ENCODE data around the gene CAPN13.

CAPN13 gene

DNA sequence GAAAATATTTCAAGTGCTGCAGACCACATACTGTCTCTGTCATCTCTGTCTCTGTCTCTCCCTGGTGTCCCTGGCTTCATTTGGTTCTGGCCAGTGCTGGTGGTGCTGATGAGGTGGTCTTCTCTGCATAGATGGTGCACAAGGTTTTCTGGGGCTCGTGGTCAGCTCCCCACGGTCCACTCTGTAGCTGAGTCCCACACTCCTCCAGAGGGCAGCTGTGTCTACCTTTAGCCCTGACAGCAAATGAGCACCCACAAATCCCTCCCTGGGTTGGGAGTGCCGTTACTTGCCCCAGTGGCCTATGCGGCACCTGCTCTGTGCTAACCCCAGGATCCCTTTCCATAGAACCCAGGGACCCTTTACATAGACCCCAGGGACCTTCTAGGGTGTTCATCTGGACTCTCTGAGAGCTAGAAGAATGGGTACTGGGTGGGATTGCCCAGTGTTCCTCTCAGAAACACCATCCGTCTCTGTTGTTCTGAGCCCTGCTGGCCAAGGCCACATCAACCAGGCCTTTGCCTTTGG, 129.3 kb downstream of the CAPN13 start:
- no peak for TF ChIP-seq CTCF (IDR thresholded peaks at IDR 0.05; ENCODE audit: insufficient read depth, low read depth, low read length, missing control alignments)
- H3K4me3 ChIP-seq (ENCODE audit: low read length): no peak overlapping the region
- no peak for DNase-seq (ENCODE audit: low read depth)

DNA sequence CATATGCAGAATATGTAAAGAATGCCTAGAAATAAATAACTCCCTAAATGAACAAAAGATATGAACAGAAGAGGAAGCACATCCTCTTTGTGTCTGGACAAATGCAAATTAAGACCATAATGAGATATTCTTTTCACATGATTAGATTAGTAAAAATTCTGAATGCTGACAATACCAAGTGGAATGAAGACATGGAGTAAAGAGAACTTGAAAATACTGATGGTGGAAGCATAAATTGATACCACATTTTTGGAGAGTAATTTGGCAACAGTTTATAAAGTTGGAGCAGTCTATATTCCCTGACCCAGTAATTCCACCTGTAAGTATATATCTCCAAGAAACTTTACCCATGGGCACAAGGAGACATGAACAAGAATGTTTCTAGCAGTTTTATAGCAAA, 130.0 kb downstream of the CAPN13 start:
- TF ChIP-seq CTCF (IDR thresholded peaks at IDR 0.05; ENCODE audit: insufficient read depth, low read depth, low read length, missing control alignments): no peak
- H3K4me3 ChIP-seq (ENCODE audit: low read length): no peak overlapping the region
- DNase-seq (ENCODE audit: low read depth): no peak

- DNase-seq (ENCODE audit: low read depth): no peak
These were observed 131.5 kb downstream of the CAPN13 start for GRCh38 chr2:30675758-30676157.

GRCh38 chr2:30673127-30673526, 134.1 kb downstream of the CAPN13 start:
- no peak for DNase-seq (ENCODE audit: low read depth)
- no peak overlapping the region for H3K4me3 ChIP-seq (ENCODE audit: low read length)
- TF ChIP-seq CTCF (IDR thresholded peaks at IDR 0.05; ENCODE audit: insufficient read depth, low read depth, low read length, missing control alignments): no peak

More at GRCh38 chr2:30675758-30676157, 131.5 kb downstream of the CAPN13 start:
- H3K4me3 ChIP-seq (ENCODE audit: low read length): no peak overlapping the region
- TF ChIP-seq CTCF (IDR thresholded peaks at IDR 0.05; ENCODE audit: insufficient read depth, low read depth, low read length, missing control alignments): no peak
